Thyroid gland (tissue), 4 donors: Measurements from ENCODE around the gene FAM53A. TPM values are rescaled to one million over a fixed set of nuclear protein-coding genes. Genes with fewer than 3 reads are reported as not detected.

Experiments used
- DNase-seq, 2 donors: peaks; one replicate each; pipeline ENCODE4 v3.0.0-alpha.2; 2019
- H3K27ac ChIP-seq, 3 donors: fragments of 200-600 bp; sonication (generic); 1 replicate in 2 of 3; 2 replicates in 1 of 3; pipeline ENCODE4 v1.5.1; 2016 to 2019; ENCODE audit warnings: mild to moderate bottlenecking in 1 of 3, moderate library complexity in 1 of 3
- H3K27me3 ChIP-seq: fragments of 200-600 bp; sonication (generic); one replicate; pipeline ENCODE4 v1.5.1; 2019
- H3K36me3 ChIP-seq, 2 donors: fragments of 200-600 bp; sonication (generic); one replicate each; pipeline ENCODE4 v1.5.1; 2016 to 2019
- H3K4me1 ChIP-seq, 2 donors: fragments of 200-600 bp; sonication (generic); one replicate each; pipeline ENCODE4 v1.5.1; 2017 to 2019
- H3K4me3 ChIP-seq, 3 donors: fragments of 200-600 bp; sonication (generic); replicated peaks in 1 of 3; 1 replicate in 2 of 3; 2 replicates in 1 of 3; pipeline ENCODE4 v1.5.1; 2016; ENCODE audit warnings: mild to moderate bottlenecking in 1 of 3
- H3K9me3 ChIP-seq: fragments of 200-600 bp; sonication (generic); one replicate; pipeline ENCODE4 v1.5.1; 2017
- CTCF ChIP-seq, 6 experiments: fragments of 200-600 bp in 3 of 6; fragments of 450-650 bp in 3 of 6; sonication (generic) in 3 of 6; IDR thresholded peaks; one replicate each; pipeline ENCODE4 v1.5.1; 2016 to 2019; ENCODE audit warnings: antibody characterized with exemption in 6 of 6, mild to moderate bottlenecking in 2 of 6, inconsistent platforms in 1 of 6, moderate library complexity in 1 of 6
- POLR2A ChIP-seq, 2 donors: fragments of 450-650 bp; IDR thresholded peaks; one replicate each; pipeline ENCODE4 v1.6.1; 2017; ENCODE audit warnings: antibody characterized with exemption in 2 of 2, mild to moderate bottlenecking in 2 of 2, moderate library complexity in 1 of 2
- WGBS, 2 donors: methylation state at CpG; one replicate each; pipeline ENCODE4 v1.1.5; 2017; 5-methylcytosine and 5-hydroxymethylcytosine counted together
- intact Hi-C: fragments of 100-400 bp; cut with DNase I; formaldehyde crosslinking; loops from one replicate; pipeline ENCODE4 v1.15.1; 2023
- total RNA-seq, 4 donors: library from RNA; depleted of rRNA; stranded (reverse); fragments of >200 nt; gene quantifications; one replicate each; pipeline ENCODE4 v1.2.3, GENCODE V29; 2016

The FAM53A gene
- total RNA-seq, 4 donors from 2014 or later: 17.5 to 34.9 (median 21.7) TPM

- TF ChIP-seq CTCF (IDR thresholded peaks at IDR 0.05): no peak
- no peak for TF ChIP-seq POLR2A (IDR thresholded peaks at IDR 0.05)
- intact Hi-C loops: no loop called here
These were observed 45.2 kb downstream of the FAM53A start for GRCh38 chr4:1638873-1639272.

GRCh38 chr4:1638272-1638598, 45.9 kb downstream of the FAM53A start:
- Histone ChIP-seq H3K27ac (no peak overlapping the region), H3K27me3 (no peaks in the 10 kb centered on the region), H3K36me3 (no peaks in the 10 kb centered on the region), H3K9me3 (no peaks in the 10 kb centered on the region), H3K4me1 (no peaks in the 10 kb centered on the region), H3K4me3 (no peak overlapping the region)
- intact Hi-C loops: no loop called here
- TF ChIP-seq CTCF (IDR thresholded peaks at IDR 0.05) (no peak), POLR2A (IDR thresholded peaks at IDR 0.05) (no peak)
- DNase-seq: no peak
- WGBS, 2 donors: 51 to 100% methylated on average over 1 to 4 of the region's 10 CpGs

More at GRCh38 chr4:1638873-1639272, 45.2 kb downstream of the FAM53A start:
- no peaks in the 10 kb centered on the region for H3K27me3 ChIP-seq
- H3K4me1 ChIP-seq: no peaks in the 10 kb centered on the region
- no peaks in the 10 kb centered on the region for H3K36me3 ChIP-seq
- H3K27ac ChIP-seq: no peak overlapping the region
- DNase-seq: no peak
- no peak overlapping the region for H3K4me3 ChIP-seq
- no peaks in the 10 kb centered on the region for H3K9me3 ChIP-seq
- 70 to 89% methylated on average over 2 to 8 of the region's 11 CpGs for WGBS, 2 donors

DNA sequence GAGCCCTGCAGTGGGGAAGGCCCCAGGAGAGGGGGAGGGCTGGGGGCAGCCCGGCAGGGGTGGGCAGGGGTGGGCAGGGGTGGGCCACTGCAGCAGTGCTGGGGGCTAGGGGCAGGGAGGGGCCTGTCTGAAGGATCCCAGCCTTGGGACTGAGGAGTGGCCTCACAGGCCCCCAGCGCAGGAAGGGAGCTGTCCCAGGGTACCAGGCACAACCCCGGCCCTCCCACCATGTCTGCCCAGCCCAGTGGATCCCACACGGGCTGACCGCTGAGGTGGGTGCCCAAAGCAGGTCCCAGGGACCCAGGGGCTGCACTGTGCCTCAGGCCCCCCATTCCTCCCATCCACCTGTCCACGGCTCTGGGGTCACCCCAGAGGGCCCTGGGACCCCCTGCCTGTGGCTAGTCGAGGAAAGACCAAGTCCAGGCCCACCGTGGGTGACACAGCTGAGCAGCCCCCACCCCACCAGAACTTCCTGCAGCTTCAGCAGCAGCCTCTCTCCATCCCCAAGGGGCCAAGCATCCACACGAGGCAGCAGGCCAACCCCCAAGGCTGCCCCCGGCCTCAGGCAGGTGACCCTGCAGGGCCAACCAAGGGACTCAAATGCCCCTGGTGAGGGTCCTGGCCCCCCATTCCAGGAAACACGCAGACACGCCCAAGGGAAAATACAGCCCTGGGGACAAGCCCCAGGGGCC, 46.4 kb downstream of the FAM53A start:
- H3K27ac ChIP-seq: no peak overlapping the region
- H3K9me3 ChIP-seq: no peaks in the 10 kb centered on the region
- 50 to 82% methylated on average over 2 to 3 of the region's 12 CpGs for WGBS, 2 donors
- H3K36me3 ChIP-seq: no peaks in the 10 kb centered on the region
- TF ChIP-seq POLR2A (IDR thresholded peaks at IDR 0.05) (no peak), CTCF (IDR thresholded peaks at IDR 0.05) (no peak)
- DNase-seq: no peak
- intact Hi-C loops: no loop called here
- H3K27me3 ChIP-seq: no peaks in the 10 kb centered on the region
- no peaks in the 10 kb centered on the region for H3K4me1 ChIP-seq
- H3K4me3 ChIP-seq: no peak overlapping the region

DNA sequence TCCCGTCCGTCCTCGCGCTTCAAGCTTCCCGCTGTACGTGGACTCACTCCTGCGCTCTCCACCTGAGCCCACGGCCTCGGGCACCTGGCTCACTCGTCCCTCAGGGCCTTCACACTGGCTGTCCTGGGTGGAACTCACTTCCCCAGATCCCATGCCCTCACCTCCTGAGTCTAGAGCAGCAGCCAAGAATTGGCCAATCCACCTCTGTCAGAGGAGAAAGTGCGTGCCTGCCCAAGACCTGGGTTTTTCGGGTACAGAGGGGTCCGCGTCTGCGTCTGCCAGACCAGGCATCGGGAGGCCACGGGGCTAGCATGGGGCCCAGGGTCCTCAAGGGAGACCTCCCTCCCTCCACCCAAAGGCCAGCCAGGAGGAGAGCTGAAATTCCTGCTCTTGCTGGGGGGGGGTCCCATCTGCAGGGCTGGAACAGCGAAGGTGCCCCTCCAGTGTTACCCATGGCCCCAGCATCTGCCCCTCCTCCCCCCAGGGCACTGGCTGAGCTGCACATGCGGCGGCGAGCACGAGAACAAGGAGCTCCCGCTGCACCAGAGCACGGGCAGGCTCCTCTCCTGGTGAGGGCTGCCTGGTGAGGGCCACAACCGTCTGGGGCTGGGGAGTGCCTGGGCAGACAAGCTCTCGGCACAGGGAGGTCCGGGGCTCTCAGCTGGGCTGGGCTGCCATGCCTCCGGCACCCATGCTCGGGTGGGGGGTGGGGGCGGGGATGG, 47.5 kb downstream of the FAM53A start:
- H3K36me3 ChIP-seq: no peaks in the 10 kb centered on the region
- H3K4me3 ChIP-seq: no peak overlapping the region
- H3K4me1 ChIP-seq: no peaks in the 10 kb centered on the region
- intact Hi-C loops: no loop called here
- no peaks in the 10 kb centered on the region for H3K27me3 ChIP-seq
- 94 to 95% methylated on average over 16 to 21 of the region's 30 CpGs for WGBS, 2 donors
- DNase-seq: no peak
- H3K27ac ChIP-seq: no peak overlapping the region
- H3K9me3 ChIP-seq: no peaks in the 10 kb centered on the region
- TF ChIP-seq POLR2A (IDR thresholded peaks at IDR 0.05) (no peak), CTCF (IDR thresholded peaks at IDR 0.05) (no peak)

DNA sequence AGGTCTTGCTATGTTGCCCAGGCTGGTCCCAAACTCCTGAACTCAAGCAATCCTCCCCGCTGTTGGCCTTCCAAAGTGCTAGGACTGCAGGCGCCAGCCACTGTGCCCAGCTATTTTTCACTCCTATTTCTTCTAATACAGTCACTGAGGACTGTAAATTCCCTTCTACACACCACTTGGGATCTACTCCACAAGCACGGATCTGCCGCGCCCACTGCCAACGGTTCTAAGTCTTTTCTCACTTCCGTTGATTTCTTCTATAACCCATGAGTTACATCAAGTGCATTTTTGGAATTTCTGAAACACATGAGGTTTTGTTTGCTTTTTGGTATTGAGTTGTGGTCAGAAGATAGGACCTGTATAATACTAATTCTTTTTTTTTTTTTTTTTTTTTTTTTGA, 48.6 kb downstream of the FAM53A start:
- H3K36me3 ChIP-seq: no peaks in the 10 kb centered on the region
- no peak for DNase-seq
- 82 to 93% methylated on average over 7 of the region's 7 CpGs for WGBS, 2 donors
- H3K9me3 ChIP-seq: no peaks in the 10 kb centered on the region
- H3K27me3 ChIP-seq: no peaks in the 10 kb centered on the region
- intact Hi-C loops: no loop called here
- no peak for TF ChIP-seq CTCF (IDR thresholded peaks at IDR 0.05)
- no peaks in the 10 kb centered on the region for H3K4me1 ChIP-seq
- no peak overlapping the region for H3K27ac ChIP-seq
- no peak overlapping the region for H3K4me3 ChIP-seq
